HuH-7.5 (cell line): ENCODE data around the gene MOGAT2.
A peak's percentile ranks its signal among the peaks of the same experiment; 100 is the strongest.

Source experiments
- DNase-seq: peaks from one replicate; pipeline ENCODE4 v3.0.0; 2011; ENCODE audit warnings: low spot score

MOGAT2 gene

DNA sequence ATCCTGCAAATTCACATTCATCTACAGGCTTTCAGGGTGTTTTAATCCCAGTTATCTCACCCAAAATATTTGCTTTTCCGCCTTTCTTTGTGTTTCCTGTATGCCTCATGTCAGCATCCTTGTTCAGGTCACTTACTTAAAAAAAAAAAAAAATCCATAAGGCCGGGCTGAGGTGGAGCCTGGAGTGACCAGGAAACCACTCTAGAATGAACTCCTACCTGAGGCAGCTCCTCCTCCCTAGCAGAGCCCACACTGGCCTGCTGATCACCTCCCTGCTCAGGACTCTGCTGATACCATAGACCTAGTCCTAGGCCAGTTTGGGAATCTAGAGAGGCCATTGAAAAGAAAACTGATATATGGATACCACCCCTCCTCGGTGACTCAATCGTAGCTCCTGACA, 42.2 kb downstream of the MOGAT2 start:
- no peak for DNase-seq

DNA sequence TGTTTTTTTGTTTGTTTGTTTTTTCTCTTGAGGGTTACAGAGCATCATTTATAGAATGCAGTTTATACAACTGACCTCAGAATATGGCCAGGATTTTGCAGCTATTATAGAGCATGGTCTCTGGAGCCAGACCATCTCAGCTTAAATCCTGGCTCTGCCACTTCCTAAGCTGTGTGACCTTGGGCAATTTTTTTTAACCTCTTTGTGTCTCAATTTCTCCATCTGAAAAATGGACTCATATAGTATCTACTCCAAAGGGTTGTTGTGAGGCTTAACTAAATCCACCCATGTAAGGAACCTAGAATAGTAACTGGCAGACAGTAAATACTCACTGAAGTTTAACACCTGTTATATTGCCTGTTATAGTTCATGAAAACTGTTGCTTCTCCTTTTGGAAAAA, 42.6 kb downstream of the MOGAT2 start:
- no peak for DNase-seq

DNA sequence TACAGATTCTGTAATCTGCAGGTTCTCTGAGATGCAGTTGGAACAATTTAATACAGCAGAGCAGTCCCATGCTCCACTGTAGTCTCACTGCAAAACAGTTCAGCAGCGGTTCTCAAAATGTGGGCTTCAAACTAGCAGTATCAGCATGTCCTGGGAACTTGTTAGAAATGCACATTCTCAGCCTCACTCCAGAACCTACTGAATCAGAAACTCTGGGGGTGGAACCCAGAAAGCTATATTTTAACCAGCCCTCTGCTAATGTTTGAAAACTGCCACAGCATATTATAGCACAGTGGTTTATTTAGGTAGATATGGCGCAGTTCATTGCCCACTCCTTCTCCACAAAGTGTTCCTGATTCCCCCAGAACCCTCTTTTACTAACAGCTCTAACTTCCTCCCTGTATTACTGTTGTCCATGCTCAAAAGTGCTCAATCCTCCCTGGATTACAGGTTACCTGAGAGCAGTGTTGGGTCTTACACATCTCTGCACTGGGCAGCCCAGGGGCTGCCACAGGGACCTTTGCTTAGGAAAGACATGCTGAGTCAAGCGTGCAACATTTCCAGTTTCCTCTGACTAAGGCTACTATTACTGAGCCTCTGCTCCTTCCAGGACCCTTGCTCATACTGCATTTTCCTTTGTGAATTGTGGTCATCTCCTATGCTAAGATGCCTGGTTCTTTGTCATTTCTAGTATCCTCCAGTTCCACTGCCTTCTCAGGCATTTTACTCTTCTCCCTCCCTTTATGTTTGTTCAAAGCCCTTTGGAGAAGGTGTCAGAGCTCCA, 43.3 kb downstream of the MOGAT2 start:
- no peak for DNase-seq

DNA sequence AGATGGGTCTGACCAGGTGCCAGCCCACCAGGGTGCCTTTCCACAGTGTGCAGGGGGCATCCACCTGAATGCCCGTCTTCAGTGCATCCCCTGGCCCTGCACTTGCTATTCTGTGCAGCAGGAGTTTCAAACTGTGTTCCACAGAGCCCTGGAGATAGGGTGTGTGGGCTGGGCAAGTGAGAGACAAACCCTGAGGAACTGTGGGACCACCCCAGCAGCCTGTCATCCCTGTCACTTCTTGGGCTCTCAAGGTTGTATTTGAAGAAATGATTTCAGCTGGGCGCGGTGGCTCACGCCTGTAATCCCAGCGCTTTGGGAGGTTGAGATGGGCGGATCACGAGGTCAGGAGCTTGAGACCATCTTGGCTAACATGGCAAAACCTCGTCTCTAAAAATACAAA, 44.5 kb downstream of the MOGAT2 start:
- no peak for DNase-seq

DNA sequence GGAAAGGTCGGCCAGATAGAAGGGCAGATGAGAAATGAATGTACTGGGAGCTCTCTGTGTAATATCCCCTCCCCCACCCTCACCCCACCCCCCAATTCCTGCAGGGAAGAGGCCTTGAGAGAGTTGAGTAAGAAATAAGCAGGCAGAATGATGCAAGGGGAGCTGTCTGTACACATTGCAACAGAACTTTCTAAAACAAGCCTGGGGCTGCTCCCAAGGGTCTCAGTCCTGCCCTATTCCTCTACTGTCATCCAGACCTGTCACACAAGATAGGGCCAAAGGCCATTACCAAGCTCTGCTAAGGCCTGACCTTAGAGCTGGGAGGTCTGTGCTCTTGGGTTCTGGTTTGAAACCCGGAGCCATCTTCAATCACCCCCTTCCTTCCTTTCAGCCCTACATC, 45.2 kb downstream of the MOGAT2 start:
- DNase-seq, result no peak

DNA sequence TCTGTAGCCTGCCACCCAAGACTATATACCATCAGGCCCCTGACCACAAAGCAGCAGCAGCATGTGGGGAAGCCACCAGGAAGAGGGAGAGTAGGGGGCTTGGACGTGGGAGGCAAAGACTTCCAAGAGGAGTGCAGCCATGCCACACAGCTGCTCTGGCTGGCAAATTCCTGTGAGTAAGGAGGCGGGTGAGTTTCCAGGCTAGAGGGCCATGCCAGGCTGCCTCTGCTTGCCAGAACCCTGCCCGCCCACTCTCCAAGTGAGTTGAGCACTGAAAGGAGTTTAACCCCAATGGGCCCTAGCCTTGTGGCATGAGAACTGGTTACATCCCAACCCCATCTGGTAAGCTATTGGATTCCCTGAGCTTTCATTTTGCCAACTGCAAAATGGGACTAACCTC, 46.2 kb downstream of the MOGAT2 start:
- DNase-seq, result no peak

DNA sequence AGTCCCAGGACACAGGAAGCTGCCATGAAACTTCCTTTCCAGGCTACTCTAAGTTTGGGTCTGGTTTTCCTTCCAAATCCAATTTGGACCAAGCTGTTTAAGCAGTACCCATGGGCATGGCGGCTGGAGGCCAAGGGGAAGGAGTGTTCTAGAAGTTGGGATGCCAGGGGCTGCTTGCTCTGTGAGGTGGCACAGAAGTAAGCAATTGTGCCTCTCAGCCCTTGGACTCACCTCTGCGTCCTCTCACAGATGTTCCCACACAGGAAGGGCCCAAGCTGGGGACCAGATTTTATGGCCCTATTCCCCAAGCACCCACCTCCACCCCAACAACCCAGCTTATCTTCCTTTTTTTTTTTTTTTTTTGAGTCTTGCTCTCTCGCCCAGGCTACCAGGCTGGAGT, 47.5 kb downstream of the MOGAT2 start:
- DNase-seq, result no peak

DNA sequence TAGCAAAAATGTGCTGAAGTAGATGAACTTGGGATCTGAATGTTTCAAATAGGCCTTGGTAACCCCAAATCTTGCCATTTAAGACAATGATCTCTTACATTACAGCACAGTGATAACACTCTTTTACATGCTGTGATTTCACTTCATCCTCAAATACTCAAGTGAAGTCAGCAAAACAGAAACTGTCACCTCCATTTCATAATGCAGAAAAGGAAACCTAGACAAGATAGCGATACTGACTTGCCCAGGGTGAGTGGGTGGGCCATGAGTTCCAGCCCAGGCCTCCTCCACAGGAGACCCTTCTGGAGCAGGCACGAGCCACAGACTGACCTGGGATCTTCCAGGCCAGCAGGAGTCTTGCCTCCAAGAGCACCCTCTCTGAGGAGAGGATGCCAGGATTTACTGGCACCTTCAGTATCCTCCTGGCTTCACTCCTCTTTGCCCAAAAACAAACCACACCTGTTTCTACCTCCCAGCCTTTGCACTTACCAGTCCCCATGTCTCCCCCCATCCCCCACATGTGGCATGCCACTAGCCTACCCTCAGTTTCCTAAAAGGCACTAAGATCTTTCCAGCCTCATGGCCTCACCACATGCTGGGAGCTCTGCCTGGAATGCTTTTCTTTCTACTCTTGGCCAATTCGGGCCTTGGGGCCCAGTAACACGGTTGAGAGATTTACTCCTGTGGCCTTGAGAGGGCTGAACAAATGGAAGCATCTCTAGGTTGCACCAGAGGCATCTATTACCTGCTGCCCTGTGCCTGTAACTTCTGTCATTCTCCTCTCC, 49.0 kb downstream of the MOGAT2 start:
- DNase-seq, result no peak

DNA sequence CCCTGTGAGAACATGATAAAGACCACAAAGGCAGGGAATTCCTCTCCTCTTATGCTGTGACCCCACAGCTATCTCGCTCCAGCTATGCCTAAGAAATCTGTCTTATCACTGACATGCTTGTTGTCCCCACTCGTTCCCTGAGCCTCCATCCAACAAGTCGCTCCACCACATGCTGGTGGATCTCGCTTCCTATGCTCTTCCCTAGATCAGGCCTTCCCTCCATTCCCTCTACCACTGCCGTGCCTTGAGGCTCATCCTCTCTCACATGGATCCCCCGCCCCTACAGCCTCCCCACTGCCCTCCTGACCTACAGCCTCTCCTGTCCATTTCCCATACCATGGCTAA, 49.6 kb downstream of the MOGAT2 start:
- no peak for DNase-seq

DNA sequence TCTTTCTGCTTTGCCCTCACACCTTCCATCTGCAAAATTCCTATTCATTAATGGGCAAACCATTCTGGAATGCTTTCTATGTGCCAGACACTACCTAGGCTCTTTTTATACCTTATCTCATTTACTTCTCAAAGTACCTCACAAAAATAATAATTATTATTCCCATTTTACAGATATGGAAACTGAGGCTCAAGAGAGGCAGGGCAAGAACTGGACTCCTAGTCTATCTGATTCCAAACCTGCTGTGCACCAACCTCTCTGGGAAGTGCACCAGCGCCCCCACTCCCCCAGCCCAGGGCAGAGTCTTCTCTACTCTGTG, 50.1 kb downstream of the MOGAT2 start:
- DNase-seq, result no peak

DNA sequence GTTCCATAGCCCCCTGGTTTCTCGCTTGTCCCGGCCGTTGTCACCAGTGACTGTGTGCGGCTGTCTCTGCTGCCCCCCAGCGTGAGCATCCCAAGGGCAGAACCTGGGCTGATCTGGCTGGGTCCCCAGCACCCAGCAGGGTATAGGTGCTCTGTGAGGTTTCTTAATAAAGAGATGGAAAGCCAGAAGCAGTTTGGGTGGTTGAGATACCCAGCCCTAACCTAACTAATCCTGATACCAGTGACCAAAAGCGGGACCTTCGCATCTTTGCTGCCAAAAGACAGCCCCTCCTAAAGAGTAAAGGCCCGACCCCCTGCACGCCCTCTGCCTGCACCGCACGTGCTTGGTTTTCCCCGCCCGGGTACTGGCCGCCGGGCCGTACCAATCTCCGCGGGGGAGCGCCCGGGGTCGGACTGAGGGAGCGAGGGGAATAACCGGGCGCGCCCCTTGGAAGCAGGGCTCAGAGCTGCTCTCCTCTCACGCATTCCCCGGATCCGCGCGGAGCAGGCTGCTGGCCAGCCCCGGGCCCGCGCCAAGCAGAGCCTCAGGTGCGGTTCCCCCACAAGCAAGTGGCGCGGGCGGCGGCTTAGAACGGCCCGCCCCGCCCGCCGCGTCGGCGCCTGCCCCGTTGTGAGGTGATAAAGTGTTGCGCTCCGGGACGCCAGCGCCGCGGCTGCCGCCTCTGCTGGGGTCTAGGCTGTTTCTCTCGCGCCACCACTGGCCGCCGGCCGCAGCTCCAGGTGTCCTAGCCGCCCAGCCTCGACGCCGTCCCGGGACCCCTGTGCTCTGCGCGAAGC, 50.7 kb downstream of the MOGAT2 start, which contains the start of gene DGAT2:
TSS of gene DGAT2 (plus strand) at position 667 of the 797 bp plus-strand sequence. CDS start 214 bp downstream, outside the sequence.
- peak; percentile 78 for DNase-seq

DNA sequence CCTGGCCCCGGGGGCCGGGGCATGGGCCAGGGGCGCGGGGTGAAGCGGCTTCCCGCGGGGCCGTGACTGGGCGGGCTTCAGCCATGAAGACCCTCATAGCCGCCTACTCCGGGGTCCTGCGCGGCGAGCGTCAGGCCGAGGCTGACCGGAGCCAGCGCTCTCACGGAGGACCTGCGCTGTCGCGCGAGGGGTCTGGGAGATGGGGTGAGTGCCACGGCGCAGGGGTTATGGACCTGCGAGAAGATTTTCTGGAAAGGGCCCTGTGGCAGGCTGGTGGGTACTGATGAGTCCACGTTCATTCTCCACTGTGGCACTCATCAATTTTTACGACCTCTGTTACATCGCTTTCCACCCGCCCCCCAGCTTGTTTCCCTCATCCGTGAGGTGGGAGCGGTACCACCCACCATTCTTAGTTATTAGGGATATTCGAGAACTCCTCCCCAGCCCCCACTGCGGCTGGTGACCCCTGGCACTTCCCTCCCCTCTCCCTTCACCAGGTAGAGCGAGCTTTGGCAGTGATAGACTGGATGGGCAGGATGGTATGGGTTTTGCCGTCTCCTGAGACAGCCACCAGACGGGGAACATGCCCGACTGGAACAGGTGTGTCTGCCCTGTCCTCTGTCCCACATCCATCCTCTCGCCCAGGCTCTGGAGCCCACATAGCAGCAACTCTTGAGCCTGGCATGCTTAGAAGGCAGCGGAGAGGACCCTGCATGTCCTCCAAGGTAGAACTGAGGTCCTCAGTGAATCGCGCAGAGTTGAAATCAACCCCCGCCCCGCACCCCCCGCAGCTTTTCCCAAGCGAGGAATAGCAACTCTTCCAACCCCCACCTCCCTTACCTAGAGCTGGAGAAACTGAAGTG, 51.5 kb downstream of the MOGAT2 start:
- no peak for DNase-seq

DNA sequence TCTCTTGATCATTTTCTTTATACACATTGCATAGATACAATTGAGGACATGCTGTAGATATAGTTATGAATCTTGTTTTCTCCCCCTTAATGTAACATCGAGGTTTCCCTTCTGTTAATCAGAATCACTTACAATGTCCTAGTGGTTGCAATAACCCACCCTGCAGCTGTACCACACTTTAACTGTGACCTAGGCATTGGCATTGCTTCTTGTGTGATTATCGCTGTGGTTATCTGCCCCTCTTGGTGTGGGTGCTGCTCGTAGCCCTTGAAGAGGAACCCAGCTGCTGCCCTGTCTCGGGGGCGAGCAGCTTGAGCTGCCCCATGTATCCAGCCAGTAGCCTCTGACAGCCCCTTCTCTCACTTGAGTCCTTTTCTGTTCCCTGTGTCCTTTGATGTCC, 52.5 kb downstream of the MOGAT2 start:
- no peak for DNase-seq

DNA sequence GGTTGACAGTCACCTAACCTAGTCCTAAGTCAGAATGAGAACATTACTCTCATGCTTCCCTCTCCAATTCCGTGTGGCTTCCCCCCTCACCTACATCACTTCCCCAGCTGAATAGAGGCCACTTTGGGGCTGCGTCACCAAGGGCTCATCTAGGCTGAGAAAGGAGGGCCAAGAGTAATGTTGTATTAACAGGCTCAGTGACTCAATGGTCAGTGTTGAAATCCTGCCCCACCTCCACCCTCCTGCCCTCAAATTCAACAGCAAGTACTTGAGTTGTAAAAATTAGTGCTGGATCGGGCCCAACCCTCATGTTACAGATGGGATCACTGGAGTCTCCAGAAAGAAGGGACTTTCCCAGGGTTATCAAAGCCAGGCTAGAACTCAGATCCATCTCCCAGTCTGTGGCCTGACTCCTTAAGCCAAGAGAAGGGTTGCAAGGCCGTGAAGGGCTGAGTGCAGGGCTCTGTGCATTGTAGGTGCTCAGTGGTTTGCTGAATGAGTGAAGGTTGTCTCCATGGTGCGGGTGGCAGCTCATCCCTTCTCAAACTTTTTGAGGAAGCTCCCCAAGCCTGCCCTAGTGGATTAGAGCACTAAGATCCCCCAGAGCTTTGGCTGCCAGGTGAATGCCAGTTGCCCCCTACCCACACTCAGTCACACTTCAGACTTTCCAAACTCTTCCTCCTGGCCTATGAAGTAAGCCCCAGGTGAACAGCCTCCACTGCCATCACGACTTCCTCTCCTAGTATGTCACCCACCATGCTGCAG, 54.2 kb downstream of the MOGAT2 start:
- DNase-seq, result no peak

DNA sequence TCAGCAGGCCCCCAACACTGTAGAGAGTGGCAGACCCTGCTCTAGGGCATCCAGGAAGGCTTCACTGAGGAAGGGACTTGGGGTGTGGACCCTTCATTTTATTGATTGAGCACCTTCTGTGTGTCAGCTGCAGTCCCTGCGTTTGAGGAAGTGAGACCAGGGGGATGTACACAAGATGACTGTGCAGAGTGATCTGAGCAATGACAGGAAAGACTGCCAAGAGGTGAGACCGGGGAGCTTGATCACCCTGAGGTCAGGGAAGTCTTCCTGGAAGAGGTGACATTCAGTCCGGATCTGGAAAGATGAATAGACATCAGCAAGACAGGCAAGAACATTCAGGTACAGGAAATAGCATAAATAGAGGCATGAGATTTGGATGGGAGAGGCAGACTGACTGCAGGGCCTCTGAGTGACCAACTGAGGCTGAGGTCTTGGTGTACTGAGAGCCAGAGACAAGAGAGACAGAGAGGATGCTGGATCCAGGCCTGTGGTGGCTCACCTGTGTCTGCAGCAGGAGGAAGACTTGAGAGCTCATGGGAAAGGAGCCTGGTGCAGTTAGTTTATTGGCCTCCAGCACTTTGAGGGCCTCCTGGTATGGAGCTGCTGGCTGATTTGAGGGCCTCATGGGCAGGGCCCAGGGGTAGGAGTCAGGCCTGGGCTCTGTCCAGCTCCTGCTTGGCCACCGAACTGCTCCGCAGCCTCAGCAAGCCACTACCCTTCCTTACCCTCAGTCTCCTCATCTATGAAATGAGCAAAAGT, 56.1 kb downstream of the MOGAT2 start:
- no peak for DNase-seq

DNA sequence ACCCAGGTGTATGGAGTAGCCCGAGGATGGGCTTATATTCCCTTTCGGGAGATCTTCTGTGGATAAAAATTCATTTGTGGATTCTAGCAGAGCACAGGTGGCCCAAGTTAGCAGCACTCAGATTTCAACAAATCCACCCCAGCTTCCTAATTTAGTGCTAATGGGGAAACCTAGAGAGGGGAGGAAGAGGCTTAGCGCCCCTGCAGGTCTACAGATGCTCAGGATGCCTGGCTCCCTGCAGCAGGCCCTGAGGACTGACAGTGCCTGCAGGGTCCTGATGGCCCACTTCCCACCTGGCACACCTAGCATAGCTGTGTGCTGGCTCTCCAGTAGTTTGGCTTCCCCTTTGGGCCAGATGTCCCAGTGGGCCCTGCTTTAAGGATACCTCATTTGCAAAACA, 57.4 kb downstream of the MOGAT2 start:
- no peak for DNase-seq

DNA sequence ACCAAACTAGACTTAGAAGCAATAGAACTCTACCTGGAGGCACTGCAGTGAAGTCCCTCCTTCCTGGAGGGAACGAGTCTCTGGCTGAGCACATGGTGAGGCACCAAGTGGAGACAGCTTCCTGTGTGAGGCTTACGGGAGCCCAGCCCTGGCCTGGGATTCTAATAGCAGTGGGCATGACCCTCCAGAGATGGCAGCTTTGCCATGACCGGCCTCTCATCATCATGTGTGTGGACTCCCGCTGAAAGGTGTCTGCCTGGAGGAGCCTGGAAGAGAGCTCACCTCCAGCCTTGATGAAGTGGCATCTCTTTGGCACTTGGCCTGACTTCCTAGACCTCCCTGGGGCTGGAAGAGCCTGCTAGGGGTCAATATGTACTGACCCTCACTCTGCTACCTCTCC, 58.9 kb downstream of the MOGAT2 start:
- no peak for DNase-seq

DNA sequence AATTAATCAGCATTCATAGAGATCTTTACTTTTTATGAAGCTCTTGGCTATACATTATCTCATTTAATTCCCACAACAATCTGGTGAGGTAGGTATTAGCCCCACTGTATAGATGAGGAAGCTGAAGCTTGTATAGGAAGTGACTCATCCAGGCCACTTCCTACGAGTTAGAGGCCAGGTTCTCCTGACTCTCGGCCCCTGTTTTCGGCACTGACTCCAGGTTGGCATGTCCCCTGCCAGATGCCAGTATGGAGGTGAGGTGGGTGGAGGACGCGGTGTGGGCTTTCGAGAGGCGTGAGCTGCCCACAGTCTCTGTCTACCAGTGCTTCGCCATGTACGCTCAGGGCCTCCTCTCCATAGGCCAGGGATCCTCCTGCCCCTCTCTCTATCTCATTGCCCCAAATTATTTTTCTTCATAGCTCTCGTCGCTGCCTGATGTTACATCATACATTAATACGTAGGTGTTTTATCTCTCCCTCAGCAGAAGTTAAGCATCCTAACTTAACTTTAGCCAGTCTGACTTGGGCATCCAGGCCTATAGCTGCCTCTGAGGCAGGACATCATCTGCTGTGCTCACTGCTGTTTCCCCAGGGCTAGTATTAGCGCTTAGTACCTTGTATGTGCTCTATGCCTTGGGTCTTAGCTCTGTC, 59.9 kb downstream of the MOGAT2 start:
- DNase-seq, result no peak

DNA sequence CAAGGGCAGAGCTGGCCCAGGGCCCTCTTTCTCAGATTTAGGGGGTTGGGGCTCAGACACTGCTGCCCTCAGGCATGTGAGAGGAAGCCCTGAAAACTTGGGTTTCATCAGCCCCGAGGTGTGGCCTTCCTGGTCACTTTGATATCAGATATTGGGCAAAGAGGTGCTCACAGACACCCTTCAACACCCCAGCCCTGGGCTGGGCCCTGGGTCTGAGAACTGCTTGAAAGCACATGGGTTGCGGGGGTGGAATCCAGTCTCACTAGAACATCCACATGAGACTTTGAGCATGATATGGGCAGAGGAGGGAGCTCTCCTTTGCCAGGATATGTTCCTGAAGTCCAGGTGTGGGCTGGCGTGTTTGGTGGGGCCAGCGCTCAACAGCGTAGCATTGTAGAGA, 61.3 kb downstream of the MOGAT2 start:
- DNase-seq, result no peak

DNA sequence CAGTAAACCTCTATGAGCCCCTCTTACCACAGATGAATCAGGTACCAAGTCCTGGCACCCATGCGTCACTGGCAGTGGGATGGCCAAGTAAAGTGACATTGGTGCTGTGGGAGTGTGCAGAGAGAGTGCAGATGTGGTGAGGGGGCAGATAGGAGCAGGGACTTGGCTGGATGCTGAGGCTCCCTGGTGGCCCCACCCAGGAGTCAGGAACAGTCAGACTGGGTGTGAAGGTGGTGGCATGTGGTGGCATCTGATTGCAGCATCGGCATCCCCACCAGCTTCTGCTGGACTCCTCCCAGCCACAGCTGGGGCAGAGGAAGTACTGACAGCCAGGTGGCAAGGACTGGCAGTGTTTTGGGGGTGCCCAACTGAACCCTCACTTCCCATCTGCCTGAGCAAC, 62.3 kb downstream of the MOGAT2 start:
- no peak for DNase-seq
